Left hindlimb (tissue), 1 donor: ENCODE results near the gene ZBTB9.

Source experiments
- DNase-seq: peaks from one replicate; pipeline ENCODE4 v3.0.0-alpha.2; 2018

ZBTB9 gene, protein sequence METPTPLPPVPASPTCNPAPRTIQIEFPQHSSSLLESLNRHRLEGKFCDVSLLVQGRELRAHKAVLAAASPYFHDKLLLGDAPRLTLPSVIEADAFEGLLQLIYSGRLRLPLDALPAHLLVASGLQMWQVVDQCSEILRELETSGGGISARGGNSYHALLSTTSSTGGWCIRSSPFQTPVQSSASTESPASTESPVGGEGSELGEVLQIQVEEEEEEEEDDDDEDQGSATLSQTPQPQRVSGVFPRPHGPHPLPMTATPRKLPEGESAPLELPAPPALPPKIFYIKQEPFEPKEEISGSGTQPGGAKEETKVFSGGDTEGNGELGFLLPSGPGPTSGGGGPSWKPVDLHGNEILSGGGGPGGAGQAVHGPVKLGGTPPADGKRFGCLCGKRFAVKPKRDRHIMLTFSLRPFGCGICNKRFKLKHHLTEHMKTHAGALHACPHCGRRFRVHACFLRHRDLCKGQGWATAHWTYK

DNA sequence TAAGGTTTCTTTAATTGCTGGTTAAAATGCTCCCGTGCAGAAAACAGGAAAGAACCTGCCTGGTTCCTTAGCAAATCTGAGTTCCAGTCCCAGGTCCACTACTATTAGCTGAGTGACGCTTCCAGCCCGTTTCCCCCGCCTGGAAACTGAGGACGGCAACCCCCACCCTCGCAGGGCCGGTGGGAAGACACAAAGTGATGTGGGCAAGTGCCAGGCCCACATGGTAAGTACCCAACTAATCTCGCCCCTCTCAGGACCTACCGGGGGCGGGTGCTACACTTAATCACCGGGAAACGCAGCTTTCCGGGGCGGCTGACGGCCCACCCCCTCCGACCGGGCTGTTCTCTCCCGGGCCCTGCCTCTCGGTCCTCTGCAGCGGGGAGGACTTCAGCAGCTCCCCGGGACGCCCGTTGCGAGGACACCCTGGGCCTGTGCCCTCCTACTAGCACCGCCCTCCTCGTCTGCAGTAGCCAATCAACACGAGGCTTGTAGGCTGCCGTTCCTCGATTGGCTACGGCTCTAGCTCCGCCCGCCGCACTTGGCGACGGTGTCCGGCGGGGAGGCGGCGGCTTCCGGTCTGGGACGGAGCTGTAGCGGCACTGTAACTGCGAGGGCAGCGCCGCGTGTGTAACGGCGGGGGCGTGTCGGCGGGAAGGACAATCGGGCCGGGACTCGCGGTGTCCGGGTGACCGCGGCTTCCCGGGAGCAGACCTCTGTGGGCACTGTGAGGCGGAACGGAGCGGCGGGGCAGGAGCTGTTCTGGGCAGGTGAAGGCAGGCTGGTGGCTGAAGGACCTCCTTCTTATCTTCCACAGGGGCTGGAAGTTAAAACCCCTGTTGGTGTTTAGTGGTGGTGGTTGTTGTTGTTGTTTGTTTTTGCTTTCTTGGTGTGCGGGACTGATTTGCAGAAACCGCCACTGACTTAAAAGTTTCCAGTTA, at the start of gene ZBTB9:
ZBTB9 (plus strand) TSS at position 568 of the 938 bp plus-strand sequence. CDS start 525 bp downstream, outside the sequence.
- DNase-seq: peak; percentile 96

DNA sequence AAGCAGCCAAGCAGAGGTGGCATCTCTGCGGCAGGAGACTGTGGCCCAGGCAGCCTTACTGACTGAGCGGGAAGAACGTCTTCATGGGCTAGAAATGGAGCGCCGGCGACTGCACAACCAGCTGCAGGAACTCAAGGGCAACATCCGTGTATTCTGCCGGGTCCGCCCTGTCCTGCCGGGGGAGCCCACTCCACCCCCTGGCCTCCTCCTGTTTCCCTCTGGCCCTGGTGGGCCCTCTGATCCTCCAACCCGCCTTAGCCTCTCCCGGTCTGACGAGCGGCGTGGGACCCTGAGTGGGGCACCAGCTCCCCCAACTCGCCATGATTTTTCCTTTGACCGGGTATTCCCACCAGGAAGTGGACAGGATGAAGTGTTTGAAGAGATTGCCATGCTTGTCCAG, 49.5 kb upstream of the ZBTB9 start:
- peak; percentile 16 for DNase-seq

DNA sequence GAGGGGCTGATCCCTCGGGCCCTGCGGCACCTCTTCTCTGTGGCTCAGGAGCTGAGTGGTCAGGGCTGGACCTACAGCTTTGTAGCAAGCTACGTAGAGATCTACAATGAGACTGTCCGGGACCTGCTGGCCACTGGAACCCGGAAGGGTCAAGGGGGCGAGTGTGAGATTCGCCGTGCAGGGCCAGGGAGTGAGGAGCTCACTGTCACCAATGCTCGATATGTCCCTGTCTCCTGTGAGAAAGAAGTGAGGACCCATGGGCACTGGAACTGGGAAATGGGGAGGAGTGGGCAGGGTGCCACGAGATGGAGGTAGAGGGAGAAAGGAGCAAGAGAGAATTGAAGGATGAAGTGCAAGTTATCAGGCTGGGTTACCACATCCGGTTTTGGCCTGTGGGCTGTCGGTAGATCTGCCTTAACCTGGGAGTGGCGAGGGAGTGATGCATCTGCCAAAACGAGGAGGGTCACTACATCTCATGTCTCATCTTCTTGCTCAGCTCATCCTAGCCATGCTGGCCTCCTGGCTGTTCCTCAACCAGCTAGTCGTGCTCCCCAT, 48.9 kb upstream of the ZBTB9 start:
- peak; percentile 18 for DNase-seq

DNA sequence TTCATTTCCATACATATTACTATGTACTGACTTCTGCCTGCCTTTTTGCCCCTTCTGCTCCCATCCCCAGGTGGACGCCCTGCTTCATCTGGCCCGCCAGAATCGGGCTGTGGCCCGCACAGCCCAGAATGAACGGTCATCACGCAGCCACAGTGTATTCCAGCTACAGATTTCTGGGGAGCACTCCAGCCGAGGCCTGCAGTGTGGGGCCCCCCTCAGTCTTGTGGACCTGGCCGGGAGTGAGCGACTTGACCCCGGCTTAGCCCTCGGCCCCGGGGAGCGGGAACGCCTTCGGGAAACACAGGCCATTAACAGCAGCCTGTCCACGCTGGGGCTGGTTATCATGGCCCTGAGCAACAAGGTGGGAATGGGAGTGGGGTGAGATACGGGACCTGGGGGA, 48.2 kb upstream of the ZBTB9 start:
- no peak for DNase-seq

DNA sequence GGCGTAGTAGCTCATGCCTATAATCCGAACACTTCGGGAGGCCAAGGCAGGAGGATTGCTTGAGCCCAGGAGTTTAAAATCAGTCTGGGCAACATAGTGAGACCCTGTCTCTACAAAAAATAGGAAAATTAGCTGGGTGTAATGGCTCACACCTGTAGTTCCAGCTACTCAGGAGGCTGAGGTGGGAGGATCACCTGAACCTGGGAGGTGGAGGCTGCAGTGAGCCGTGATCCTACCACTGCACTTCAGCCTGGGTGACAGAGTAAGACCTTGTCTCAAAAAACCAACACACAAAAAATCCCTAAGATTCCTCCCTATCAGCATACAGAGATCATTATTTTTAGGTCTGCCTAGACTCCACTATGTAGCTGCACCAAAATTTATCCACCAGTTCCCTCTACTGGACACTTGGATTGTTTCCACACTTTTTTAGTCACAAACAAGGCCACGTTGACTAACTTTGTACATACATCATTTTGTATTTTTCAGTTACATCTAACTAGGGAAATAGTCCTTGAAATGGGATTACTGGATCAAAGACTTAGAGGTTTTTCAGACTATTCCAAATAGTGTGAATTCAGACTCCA, 47.2 kb upstream of the ZBTB9 start:
- DNase-seq: peak; percentile 6

DNA sequence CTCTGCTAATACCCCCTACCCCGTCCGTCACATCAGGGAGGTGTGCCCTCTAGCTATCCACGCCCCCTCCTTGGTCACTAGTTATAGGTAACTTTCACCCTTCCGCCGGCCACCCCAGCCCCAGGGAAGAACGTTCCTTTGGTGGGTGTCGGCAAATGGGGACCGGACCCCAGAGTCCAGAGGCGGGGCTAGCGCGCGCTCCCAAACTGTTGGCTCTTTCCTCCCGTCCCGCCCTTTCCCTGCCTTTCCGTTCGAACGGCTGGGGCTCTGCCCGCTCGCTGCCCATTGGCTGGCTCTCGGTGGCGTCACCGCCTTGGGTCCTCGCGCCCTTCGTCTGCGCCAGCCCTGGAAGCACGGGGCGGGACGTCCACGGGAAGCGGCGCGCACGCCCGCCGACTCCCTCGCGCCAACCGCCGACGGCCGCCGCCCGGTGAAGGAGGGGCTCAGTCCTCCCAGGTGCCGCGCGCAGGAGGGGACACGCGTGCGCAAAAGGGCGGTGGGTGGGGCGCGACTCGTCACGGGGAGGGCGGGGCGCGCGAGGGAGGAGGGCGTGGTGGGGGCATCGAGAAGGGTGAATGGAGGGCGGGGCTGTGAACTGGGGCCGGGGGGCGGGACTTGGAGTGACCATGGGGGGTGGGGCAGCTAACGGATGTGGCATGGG, 44.2 kb upstream of the ZBTB9 start:
- DNase-seq: peak; percentile 99

DNA sequence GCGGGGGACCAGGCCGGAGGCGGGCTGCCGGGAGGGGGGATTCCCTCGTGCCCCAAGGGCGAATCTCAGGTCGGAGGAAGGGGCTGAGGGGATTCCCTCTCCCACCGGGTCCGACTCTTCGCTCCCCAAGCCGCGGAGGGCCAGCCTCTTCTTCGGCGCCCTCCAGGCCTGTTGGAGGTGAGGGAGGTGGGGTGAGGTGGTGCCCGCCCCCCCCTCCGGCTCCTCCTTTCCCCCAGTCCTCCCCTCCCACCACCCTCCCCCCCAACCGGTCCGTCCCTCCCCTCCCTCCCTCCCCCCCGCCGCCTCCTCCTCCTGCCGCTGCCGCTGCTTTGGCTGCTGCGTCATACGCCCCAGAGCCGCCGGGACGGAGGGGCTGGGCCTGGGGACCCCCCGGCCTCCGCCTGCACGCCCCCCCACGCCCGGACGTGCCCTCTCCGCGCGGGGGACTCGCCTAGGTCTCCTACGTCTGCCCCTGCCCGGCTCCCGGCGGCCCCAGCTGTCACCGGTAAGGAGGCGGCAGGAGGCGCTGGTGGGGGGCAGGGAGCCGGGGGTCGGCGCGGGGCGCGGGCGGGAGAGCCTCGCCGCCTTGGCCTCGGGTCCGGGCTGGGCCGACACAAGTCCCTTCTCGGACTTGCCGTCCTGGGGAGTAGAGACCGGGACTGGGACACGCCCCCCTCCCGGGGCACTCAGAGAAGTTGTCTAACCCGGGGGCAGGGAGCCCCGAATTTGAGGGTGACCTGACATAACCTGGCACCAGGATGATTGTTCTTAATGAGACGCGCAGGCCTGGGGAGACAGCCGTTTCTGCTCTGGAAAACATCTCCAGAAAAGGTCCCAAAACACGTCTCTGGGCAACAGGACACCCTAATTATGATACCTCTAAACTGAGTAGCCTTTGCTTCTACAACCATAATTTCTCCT, 43.4 kb upstream of the ZBTB9 start, which contains the start of gene PHF1:
PHF1 (plus strand) TSS at position 304 of the 921 bp plus-strand sequence. CDS start 1,250 bp downstream, outside the sequence.
- no peak for DNase-seq

DNA sequence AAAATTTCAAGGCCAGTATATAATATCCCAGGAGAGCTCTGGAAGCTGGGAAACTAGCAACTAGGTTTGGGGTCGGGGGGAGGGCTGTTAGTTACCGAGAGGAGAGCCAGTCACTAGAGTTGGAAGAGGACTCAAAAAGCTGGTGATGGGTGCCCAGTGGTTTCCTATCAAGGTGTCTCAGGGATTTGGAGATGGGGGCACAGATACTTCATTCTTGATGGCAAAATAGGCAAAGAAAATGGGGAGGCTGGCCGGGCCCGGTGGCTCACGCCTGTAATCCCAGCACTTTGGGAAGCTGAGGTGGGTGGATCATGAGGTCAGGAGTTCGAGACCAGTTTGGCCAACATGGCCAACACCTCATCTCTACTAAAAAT, 42.8 kb upstream of the ZBTB9 start:
- no peak for DNase-seq

DNA sequence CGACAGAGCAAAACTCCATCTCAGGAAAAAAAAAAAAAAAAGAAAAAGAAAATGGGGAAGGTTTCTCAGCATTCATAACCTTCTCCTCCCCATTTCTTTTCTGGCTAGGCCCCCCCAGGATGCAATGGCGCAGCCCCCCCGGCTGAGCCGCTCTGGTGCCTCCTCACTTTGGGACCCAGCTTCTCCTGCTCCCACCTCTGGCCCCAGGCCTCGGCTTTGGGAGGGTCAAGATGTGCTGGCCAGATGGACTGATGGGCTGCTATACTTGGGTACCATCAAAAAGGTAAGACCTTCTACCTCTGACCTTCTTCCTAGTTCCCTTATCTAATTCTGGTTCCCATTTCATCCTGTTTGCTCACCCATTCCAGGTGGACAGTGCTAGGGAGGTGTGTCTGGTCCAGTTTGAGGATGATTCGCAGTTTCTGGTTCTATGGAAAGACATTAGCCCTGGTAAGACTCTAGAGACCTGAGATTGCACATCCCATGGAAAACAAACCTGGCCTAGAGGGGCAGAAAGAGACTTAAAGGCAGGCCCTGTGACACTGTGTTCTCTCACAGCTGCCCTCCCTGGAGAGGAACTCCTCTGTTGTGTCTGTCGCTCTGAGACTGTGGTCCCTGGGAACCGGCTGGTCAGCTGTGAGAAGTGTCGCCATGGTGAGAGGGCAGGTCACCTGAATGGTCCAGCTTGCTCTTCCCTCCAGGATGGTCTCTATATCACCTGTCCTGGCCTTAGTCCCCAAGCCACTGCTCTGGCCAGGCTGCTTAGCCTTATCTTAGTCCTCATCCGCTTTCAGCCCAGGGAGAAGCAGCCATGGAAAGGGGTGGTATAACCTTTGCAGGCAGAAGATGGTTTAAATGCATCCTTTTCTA, 42.0 kb upstream of the ZBTB9 start:
- peak; percentile 21 for DNase-seq

DNA sequence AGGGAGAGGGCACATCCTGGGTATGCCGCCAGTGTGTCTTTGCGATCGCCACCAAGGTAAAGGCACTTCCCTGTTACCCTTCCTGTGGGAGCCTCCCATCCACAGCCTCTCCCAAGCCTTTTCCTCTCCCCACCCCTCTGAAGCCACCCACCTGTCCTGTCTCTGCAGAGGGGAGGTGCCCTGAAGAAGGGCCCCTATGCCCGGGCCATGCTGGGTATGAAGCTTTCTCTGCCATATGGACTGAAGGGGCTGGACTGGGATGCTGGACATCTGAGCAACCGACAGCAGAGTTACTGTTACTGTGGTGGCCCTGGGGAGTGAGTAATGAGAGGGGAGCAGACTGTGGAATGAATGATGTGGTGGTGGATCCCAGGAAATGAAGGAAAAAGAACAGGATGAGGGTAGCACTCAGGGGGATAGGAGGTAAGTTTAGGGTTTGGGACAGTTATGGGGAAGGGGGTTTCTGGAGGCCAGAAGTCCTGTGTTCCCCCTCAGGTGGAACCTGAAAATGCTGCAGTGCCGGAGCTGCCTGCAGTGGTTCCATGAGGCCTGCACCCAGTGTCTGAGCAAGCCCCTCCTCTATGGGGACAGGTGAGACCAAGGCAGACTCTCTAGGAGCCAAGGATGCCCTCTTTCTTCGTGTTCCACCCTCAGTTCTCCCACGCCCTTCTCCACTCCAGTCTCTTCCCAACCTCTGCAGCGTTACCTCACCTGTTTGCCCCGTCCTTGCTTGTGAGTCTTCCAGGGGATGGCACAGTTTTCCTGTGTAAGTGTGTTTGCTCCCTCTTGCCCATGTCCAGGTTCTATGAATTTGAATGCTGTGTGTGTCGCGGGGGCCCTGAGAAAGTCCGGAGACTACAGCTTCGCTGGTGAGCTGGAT, 40.9 kb upstream of the ZBTB9 start:
- peak; percentile 19 for DNase-seq

DNA sequence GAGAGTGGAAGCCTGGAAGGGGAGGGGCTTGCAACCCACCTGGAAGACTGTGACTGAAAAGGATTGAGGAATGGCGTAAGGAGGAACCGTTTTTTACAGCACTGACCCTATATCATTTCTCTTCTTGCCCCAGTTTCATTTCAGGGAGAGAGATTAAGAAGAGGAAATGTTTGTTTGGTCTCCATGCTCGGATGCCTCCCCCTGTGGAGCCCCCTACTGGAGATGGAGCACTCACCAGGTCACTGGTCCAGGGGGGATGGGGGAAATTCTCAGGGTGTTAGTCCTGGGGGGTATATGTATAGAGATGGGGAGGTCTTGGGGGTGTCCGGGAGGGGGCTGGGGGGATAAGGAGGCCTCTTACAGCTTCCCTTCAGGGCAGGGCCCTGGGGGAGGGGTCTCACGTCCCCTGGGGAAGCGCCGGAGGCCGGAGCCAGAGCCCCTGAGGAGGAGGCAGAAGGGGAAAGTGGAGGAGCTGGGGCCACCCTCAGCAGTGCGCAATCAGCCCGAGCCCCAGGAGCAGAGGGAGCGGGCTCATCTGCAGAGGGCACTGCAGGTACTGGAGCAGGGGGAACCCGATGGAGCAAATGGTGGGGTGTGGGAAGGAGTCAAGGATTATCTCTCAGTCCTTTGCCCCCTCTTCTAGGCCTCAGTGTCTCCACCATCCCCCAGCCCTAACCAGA, 39.6 kb upstream of the ZBTB9 start:
- DNase-seq: peak; percentile 35

DNA sequence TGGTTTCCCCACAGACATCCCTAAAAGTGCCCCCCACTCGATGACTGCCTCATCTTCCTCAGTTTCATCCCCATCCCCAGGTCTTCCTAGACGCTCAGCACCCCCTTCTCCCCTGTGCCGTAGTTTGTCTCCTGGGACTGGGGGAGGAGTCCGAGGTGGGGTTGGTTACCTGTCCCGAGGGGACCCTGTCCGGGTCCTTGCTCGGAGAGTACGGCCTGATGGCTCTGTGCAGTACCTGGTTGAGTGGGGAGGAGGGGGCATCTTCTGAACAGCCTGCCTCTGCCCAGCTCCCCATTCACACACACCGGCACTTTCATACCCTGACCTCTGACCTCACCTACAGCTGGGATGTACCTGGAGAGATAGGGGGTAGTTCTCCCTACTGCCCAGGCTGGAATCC, 38.5 kb upstream of the ZBTB9 start:
- DNase-seq: peak; percentile 18

DNA sequence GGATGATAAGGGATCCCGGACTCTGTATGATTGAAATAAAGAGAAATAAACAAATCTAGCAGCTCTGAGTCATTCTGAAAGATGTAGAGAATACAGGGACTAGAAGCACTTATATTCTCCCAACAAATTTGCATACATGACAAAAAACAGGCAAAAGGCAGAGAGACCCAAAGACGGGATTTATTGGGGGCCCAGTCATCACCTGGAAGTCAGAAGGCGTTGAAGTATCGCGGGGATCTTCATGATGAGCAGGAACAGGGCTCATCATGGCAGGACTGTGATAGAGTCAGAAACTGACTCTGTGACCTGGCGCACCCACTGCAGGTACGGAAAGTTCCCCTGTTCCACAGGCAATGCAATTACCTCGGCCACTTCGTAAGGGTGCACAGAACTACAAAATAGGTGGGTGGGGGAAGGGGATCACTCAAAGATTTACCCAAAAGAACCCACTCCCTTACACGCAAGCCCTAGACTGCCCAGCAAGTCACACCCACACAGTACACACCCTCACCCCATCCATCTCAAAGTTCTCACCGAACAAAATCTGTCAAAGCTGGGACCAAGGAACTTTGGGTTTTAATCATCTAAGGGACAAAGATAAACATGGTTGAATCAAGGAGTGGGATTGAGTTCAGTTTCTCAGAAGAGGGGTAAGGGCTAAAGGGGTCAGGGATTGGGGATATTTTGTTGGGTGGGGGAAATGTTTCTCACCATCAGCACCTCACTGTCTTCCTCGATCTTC, 37.8 kb upstream of the ZBTB9 start:
- DNase-seq: peak; percentile 25

DNA sequence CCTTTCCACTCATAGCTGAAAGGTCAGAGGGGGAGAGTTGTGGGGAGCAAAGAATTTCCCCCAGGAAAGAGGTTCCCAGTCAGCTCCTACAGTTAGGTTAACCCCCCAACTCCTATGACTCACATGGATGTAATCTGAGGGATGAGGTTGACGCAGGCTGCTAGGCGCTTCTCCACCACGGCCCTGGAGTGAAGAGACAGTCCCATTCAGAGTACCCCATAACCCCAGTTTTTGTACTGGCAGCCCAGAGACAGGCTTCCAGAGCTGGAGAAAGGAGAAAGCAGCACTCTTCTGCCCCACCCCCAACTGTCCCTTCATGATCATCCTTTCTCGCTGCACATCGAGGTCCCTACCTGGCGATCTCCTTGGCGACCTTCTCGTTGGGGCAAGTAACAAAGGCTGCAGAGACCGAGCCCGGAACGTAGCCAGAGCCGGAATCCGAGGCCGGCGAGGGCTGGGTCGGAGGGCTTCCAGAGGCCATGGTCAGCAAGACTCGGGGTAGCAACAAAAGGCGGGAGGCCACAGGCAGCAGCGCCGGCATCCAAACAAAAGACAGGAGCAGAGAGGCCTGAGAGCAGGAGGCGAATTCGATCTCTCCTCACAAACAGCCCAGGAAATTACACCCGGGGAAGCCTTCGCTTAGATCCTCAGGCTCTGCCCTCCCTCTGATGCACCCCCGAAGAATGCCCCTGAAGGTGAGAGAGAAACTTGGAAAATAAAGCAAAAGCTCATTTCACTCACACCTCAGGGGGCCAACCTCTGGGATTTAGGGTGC, 37.1 kb upstream of the ZBTB9 start:
- DNase-seq: no peak

DNA sequence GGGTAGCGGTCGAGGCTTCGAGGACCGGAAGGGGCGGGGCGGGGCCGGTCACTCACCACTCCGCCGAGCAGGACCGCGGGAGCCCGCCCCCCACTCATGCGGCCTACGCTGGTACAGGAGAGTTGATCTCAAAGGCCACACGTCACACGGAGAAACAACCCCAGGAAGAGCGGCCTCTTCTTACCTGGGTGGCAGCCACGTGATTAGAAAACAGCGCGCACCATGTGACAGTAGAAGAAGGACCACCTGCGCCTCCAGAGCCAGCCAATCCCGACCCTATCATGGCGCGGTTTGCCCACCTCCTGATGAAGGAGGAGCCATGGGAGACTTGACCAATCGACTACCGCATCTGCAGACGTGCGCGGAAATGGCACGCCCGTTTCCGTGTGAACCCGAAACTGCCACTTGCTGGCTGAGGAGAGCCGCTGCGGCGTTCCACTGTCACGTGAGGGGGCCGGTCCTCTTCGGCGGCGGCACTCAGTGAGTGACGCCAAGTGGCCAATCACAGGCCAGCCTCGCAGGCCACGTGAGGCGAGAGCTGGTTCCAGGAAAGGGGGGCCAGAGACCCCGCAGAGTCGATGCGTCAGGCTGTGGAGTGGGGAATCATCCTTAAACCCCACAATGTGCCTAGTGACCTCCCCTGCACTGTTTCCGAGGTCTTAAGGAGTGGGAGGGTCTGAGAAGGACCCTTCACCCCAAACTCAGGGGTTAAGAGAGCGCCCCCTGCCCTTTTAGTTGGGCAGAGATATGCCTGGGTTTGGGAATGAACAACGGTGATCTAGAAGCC, 36.3 kb upstream of the ZBTB9 start, which contains the start of gene CUTA:
CUTA (minus strand) TSS at position 205 of the 787 bp plus-strand sequence; CDS start at position 98, 107 bp downstream.
- peak; percentile 100 for DNase-seq
